Measurements from ENCODE around the gene ZNF827. TPM values are rescaled to one million over a fixed set of nuclear protein-coding genes. Genes with fewer than 3 reads are reported as not detected.

ZNF827 gene
- total RNA-seq, 1 experiment from 2014 or later = 26.2 TPM

DNA sequence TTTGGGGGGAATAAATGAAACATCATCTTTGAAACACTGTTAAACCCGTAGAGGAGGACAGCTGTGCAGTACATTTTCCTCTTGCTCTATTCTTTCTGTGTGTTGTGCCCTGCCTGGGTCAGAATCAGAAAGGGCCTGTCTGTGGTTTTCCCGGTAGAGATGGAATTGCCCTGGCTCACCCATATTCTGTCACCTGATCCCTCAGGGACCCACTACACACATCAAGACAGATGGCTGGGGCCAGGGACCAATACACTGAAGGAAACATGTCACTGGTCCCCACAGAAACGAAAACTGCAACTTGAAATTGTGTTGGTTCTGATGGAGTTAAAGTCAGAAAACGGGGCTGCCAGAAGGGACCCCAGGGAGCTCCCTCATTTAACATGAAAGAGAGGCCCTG, 114.9 kb downstream of the ZNF827 start:
- Mint-ChIP-seq H3K27ac (ENCODE audit: unreplicated experiment) (no peak overlapping the region), H3K27me3 (ENCODE audit: unreplicated experiment) (no peaks in the 10 kb centered on the region), H3K4me1 (ENCODE audit: low read depth, unreplicated experiment) (no peaks in the 10 kb centered on the region), H3K9me3 (ENCODE audit: low read depth, unreplicated experiment) (no peaks in the 10 kb centered on the region), H3K4me3 (ENCODE audit: low read depth, unreplicated experiment) (no peak overlapping the region), H3K36me3 (ENCODE audit: insufficient read depth, unreplicated experiment) (peaks cover 5% of the 10 kb centered on the region)
- no peak for DNase-seq
- CTCF ChIA-PET = no interaction called here
- intact Hi-C loops (cut with micrococcal nuclease; ENCODE audit: unreplicated experiment) = no loop called here
- no TSS peak for BruUV-seq (replicated peaks)
- TF ChIP-seq, protein P1, sequence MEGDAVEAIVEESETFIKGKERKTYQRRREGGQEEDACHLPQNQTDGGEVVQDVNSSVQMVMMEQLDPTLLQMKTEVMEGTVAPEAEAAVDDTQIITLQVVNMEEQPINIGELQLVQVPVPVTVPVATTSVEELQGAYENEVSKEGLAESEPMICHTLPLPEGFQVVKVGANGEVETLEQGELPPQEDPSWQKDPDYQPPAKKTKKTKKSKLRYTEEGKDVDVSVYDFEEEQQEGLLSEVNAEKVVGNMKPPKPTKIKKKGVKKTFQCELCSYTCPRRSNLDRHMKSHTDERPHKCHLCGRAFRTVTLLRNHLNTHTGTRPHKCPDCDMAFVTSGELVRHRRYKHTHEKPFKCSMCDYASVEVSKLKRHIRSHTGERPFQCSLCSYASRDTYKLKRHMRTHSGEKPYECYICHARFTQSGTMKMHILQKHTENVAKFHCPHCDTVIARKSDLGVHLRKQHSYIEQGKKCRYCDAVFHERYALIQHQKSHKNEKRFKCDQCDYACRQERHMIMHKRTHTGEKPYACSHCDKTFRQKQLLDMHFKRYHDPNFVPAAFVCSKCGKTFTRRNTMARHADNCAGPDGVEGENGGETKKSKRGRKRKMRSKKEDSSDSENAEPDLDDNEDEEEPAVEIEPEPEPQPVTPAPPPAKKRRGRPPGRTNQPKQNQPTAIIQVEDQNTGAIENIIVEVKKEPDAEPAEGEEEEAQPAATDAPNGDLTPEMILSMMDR (IDR thresholded peaks at IDR 0.05; ENCODE audit: unreplicated experiment) = no peak

DNA sequence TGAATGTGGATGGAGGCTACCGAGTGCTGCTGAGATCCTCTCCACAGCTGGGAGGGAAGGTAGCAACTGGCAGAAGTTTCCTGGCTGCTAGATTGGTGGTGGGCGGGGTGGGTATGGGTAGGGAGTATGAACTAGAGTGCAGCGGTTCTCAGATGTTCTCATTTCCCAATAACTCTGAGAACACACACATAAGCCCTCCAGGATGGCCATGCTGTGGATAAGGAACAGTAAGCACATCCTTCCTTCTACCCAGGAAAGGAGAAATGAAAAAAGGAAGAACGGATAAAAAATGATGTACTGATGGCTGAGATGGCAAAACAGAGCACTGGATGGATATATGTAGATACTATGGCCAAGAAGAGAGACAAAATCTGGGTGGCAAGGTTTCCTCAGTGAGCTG, 116.0 kb downstream of the ZNF827 start:
- intact Hi-C loops (cut with micrococcal nuclease; ENCODE audit: unreplicated experiment) = no loop called here
- BruUV-seq (replicated peaks) = no TSS peak
- no peak for DNase-seq
- Mint-ChIP-seq H3K36me3 (ENCODE audit: insufficient read depth, unreplicated experiment) (peaks cover 5% of the 10 kb centered on the region), H3K4me3 (ENCODE audit: low read depth, unreplicated experiment) (no peak overlapping the region), H3K4me1 (ENCODE audit: low read depth, unreplicated experiment) (no peaks in the 10 kb centered on the region), H3K27ac (ENCODE audit: unreplicated experiment) (no peak overlapping the region), H3K9me3 (ENCODE audit: low read depth, unreplicated experiment) (no peaks in the 10 kb centered on the region), H3K27me3 (ENCODE audit: unreplicated experiment) (no peaks in the 10 kb centered on the region)
- TF ChIP-seq, protein P1 (IDR thresholded peaks at IDR 0.05; ENCODE audit: unreplicated experiment) = no peak
- CTCF ChIA-PET = interaction anchor here (0.6 kb wide), 1 partner anchor 88 kb away, joined by 7 read pairs; no protein-coding TSS in a partner anchor

DNA sequence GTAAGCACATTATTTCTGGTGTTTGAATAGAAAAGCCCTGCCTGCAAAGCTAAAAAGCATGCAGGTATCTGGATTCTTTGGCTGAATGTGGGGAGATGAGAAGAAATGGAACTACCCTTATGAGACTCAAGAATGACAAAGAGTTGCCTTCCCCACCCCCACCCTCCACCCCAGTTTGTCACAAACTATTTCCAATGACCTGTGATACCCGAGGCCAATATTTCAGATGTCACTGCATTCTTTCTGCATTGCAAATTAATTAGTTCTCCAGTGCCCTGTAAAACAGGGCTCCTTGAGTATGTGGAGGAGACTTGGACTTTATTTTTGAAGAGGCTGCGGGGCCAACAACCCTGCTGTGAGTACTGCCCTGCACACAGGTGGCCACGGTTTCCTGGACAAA, 116.4 kb downstream of the ZNF827 start:
- peaks cover 5% of the 10 kb centered on the region for H3K36me3 Mint-ChIP-seq (ENCODE audit: insufficient read depth, unreplicated experiment)
- no TSS peak for BruUV-seq (replicated peaks)

DNA sequence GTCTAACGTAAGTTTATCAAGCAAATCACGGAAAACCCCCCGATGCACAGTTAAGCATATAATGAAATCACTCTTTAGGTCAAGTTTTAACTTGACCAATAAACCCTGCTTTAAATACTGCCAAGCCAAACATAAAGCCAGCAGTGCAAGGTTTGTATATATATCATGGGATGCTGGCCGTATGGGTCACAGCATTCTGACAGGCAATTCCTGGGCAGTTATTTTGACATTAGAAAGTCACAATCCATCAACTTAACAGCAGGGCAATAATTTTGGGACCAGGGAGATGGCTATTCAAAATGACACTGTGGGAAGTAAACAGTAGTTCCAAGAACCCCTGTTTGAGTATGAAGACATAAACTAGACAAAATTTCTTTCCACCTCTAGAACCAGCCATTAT, 116.9 kb downstream of the ZNF827 start:
- CTCF ChIA-PET = no interaction called here

More for the DNA sequence above, 116.4 kb downstream of the ZNF827 start:
- TF ChIP-seq, protein P1 (IDR thresholded peaks at IDR 0.05; ENCODE audit: unreplicated experiment) = no peak
- intact Hi-C loops (cut with micrococcal nuclease; ENCODE audit: unreplicated experiment) = no loop called here
- CTCF ChIA-PET = no interaction called here
- no peak overlapping the region for H3K4me3 Mint-ChIP-seq (ENCODE audit: low read depth, unreplicated experiment)
- no peaks in the 10 kb centered on the region for H3K27me3 Mint-ChIP-seq (ENCODE audit: unreplicated experiment)
- H3K9me3 Mint-ChIP-seq (ENCODE audit: low read depth, unreplicated experiment) = no peaks in the 10 kb centered on the region
- H3K4me1 Mint-ChIP-seq (ENCODE audit: low read depth, unreplicated experiment) = no peaks in the 10 kb centered on the region
- DNase-seq = no peak
- H3K27ac Mint-ChIP-seq (ENCODE audit: unreplicated experiment) = no peak overlapping the region

More for the DNA sequence above, 116.9 kb downstream of the ZNF827 start:
- no peak for DNase-seq
- H3K4me1 Mint-ChIP-seq (ENCODE audit: low read depth, unreplicated experiment) = no peaks in the 10 kb centered on the region
- no peaks in the 10 kb centered on the region for H3K27me3 Mint-ChIP-seq (ENCODE audit: unreplicated experiment)
- no TSS peak for BruUV-seq (replicated peaks)
- TF ChIP-seq, protein P1 (IDR thresholded peaks at IDR 0.05; ENCODE audit: unreplicated experiment) = no peak
- intact Hi-C loops (cut with micrococcal nuclease; ENCODE audit: unreplicated experiment) = no loop called here
- peaks cover 5% of the 10 kb centered on the region for H3K36me3 Mint-ChIP-seq (ENCODE audit: insufficient read depth, unreplicated experiment)
- no peak overlapping the region for H3K27ac Mint-ChIP-seq (ENCODE audit: unreplicated experiment)
- H3K4me3 Mint-ChIP-seq (ENCODE audit: low read depth, unreplicated experiment) = no peak overlapping the region
- H3K9me3 Mint-ChIP-seq (ENCODE audit: low read depth, unreplicated experiment) = no peaks in the 10 kb centered on the region

Measured in Calu3 (cell line).